Fibroblast of pulmonary artery (primary cell): ENCODE data around the gene RBM15.

Source experiments
- DNase-seq: peaks from one replicate; pipeline ENCODE4 v3.0.0-alpha.2; 2010; ENCODE audit warnings: low read depth
- H3K4me3 ChIP-seq: replicated peaks from 2 replicates; pipeline ENCODE4 v1.5.1; 2011; ENCODE audit warnings: low read depth, mild to moderate bottlenecking, control low read depth, low read length, moderate library complexity
- TF ChIP-seq, protein P1 (sequence below): IDR thresholded peaks from 2 replicates; pipeline ENCODE4 v1.5.1; 2011; ENCODE audit warnings: mild to moderate bottlenecking, control low read depth, low read length, inconsistent platforms; ENCODE audit errors: missing control alignments

The RBM15 gene

DNA sequence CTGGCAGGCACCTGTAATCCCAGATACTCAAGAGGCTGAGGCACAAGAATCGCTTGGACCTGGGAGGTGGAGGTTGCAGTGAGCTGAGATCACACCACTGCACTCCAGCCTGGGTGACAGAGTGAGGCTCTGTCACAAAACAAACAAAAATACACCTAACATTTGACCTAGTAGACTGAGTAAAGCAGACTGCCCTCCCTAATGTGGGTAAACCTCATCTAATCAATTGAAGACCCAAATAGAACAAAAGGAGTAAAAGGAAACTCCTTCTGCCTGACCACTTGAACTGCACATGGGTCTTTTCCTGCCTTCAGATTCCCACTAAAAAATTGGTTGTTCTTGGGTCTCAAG is 19.0 kb upstream of the RBM15 start:
- H3K4me3 ChIP-seq = no peak overlapping the region
- TF ChIP-seq, protein P1, sequence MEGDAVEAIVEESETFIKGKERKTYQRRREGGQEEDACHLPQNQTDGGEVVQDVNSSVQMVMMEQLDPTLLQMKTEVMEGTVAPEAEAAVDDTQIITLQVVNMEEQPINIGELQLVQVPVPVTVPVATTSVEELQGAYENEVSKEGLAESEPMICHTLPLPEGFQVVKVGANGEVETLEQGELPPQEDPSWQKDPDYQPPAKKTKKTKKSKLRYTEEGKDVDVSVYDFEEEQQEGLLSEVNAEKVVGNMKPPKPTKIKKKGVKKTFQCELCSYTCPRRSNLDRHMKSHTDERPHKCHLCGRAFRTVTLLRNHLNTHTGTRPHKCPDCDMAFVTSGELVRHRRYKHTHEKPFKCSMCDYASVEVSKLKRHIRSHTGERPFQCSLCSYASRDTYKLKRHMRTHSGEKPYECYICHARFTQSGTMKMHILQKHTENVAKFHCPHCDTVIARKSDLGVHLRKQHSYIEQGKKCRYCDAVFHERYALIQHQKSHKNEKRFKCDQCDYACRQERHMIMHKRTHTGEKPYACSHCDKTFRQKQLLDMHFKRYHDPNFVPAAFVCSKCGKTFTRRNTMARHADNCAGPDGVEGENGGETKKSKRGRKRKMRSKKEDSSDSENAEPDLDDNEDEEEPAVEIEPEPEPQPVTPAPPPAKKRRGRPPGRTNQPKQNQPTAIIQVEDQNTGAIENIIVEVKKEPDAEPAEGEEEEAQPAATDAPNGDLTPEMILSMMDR = no peak
- no peak for DNase-seq

DNA sequence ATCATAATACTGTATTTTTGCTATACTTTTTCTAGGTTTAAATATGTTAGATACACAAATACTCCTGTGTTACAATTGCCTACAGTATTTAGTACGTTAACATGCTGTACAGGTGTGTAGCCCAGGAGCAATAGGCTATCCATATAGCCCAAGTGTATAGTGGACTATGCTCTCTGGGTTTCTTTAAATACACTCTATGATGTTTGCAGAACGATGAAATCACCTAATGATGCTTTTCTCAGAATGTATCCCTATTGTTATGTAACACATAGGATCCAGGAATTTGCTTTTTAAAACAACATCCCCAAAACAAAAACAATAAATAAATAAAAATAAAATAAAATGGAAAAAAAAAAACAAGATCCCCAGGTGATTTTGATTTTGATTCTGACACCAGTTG is 18.1 kb upstream of the RBM15 start:
- no peak overlapping the region for H3K4me3 ChIP-seq
- TF ChIP-seq, protein P1 = no peak
- no peak for DNase-seq

DNA sequence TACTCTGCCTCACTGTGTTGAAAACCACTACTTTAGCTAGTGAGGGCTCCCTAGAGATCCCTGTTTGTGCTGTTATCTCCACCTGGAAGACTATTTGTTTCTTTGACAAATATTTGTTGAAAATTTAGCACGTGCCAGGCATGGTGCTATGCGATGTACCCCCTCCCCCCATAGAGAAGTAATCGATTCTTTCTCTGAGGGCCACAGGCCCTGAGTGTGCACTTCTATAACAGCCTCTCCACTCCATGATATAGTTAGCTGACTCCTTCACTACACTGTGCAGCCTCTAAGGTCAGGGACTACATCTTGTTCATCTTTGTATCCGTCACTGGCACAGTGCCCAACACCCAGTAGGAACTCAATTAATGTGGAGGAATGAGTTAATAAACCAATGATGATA is 17.3 kb upstream of the RBM15 start:
- H3K4me3 ChIP-seq = no peak overlapping the region
- DNase-seq = no peak
- TF ChIP-seq, protein P1 = no peak

DNA sequence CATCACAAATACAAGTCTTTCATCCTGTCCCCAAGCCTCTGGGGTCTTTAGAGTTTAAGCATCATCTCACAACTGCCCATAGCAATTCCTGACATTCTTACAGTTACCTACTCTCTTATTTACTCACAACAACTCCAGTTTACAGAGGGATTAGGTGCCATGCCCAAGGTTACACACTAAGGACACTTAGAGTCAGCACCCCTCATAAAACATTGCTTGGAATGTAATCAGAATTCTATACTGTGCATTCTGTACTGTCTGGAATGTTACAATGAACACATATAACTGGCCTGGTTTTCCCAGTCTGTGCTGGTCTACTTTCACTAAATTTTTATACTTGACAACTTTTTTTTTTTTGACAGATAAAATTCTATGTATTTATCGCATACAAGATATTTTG is 14.5 kb upstream of the RBM15 start:
- TF ChIP-seq, protein P1 = no peak
- no peak overlapping the region for H3K4me3 ChIP-seq
- DNase-seq = no peak

DNA sequence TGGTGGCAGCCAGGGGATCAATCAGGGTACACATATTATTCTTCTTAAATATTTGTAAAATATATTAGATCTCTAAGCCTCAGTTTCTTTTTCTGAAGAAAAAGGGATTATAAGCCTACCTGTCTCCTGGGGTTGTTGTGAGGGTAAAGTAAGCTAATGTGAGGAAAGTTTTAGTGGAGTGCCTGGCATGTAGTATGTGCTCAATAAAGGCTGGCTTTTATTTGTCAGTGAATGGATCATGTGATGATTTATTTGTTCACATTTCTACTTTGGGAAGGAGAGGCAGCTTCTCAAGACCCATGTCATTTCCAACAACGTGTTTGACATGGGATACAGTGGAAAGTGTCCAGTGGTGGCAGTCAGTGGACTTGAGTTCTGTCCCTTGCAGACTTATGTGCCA is 12.4 kb upstream of the RBM15 start:
- H3K4me3 ChIP-seq = no peak overlapping the region
- TF ChIP-seq, protein P1 = no peak
- DNase-seq = no peak

DNA sequence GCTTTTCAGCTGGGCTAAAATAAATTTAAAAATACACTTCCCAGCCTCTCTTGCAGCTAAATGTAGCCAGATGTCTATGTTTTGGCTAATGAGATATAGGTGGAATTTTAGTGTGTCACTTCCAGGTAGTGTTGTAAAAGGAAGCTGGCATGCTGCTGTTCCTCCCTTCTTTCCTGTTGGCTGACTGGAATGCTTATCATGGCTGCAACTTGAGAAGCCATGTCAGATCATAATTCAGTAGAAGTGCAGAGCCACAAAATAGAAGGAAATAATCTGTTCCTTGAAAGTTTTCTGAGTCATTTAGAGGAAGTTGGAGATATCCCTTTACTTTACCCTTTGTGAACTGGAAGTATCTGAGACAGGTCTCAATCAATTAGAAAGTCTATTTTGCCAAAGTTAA is 10.9 kb upstream of the RBM15 start:
- H3K4me3 ChIP-seq = no peak overlapping the region
- peak; percentile 31 for DNase-seq
- TF ChIP-seq, protein P1 = no peak

DNA sequence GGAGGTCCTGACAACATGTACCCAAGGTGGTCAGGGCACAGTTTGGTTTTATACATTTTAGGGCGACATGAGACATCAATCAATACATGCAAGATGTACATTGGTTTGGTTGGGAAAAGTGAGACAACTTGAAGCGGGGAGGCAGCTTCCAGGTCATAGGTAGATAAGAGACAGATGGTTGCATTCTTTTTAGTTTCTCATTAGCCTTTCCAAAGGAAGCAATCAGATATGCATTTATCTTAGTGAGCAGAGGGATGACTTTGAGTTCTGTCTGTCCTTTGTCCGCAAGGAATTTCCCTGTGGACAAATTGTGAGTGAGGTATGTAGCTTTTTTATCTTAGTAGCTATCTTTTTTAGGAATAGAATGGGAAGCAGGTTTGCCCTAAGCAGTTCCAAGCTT is 10.5 kb upstream of the RBM15 start:
- H3K4me3 ChIP-seq = no peak overlapping the region
- DNase-seq = no peak
- TF ChIP-seq, protein P1 = no peak
